ENCODE data around the gene EXPH5.

Gene EXPH5

GRCh38 chr11:108500721-108501120 is 92.8 kb downstream of the EXPH5 start:
- Histone ChIP-seq H2AFZ (ENCODE audit: low read length) (no peak overlapping the region), H3K9ac (ENCODE audit: low read length) (no peak overlapping the region)
- no peak for DNase-seq

DNA sequence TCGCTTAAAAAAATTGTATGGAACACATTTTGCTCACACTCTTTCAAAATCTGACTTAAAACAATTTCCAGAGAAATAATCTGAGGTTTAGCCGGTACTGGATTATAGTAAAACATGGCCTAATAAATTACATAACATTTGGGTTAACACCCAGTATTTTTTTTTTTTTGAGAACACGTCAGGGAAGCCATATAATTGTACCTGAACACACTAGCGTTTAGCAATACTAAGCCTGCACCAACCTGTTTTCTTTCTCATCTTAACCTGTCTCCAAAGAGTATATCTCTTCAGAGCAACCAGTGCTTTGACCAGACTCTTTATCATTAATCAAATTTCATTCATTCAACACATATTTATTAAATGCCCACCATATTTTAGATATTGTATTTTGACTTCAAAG is 93.4 kb downstream of the EXPH5 start:
- Histone ChIP-seq H3K4me2 (ENCODE audit: low read depth, low read length) (no peak overlapping the region), H4K20me1 (ENCODE audit: insufficient read depth, low read length) (no peaks in the 10 kb centered on the region), H3K9me3 (replicated peaks; ENCODE audit: insufficient read depth, low read length) (no peaks in the 10 kb centered on the region), H3K27me3 (replicated peaks; ENCODE audit: insufficient read depth, low read length) (no peaks in the 10 kb centered on the region), H3K79me2 (ENCODE audit: low read length) (no peaks in the 10 kb centered on the region), H3K9me2 (replicated peaks; ENCODE audit: insufficient read depth, low read length) (no peaks in the 10 kb centered on the region), H3K36me3 (replicated peaks; ENCODE audit: insufficient read depth, low read length) (no peaks in the 10 kb centered on the region), H2AFZ (ENCODE audit: low read length) (no peak overlapping the region), H3K27ac (ENCODE audit: low read length) (no peak overlapping the region), H3K9ac (ENCODE audit: low read length) (no peak overlapping the region), H3K4me3 (ENCODE audit: low read length) (no peak overlapping the region), H3K4me1 (ENCODE audit: low read length) (no peaks in the 10 kb centered on the region), H3F3A (ENCODE audit: insufficient read depth, low read length) (no peaks in the 10 kb centered on the region; the same call in 1 of the 2 replicates)
- no peak for TF ChIP-seq CTCF (IDR thresholded peaks at IDR 0.05; ENCODE audit: low read length)
- TF ChIP-seq EZH2 (optimal IDR thresholded peaks at IDR 0.05; ENCODE audit: low read depth, low read length): no peak
- no peak for TF ChIP-seq EZH2phosphoT487 (IDR thresholded peaks at IDR 0.05; ENCODE audit: low read length)
- DNase-seq: no peak

More at GRCh38 chr11:108500721-108501120, 92.8 kb downstream of the EXPH5 start:
- no peaks in the 10 kb centered on the region for H3K79me2 ChIP-seq (ENCODE audit: low read length)
- H3K36me3 ChIP-seq (replicated peaks; ENCODE audit: insufficient read depth, low read length): no peaks in the 10 kb centered on the region
- no peaks in the 10 kb centered on the region for H4K20me1 ChIP-seq (ENCODE audit: insufficient read depth, low read length)
- TF ChIP-seq EZH2 (optimal IDR thresholded peaks at IDR 0.05; ENCODE audit: low read depth, low read length) (no peak), CTCF (IDR thresholded peaks at IDR 0.05; ENCODE audit: low read length) (no peak), EZH2phosphoT487 (IDR thresholded peaks at IDR 0.05; ENCODE audit: low read length) (no peak)
- no peak overlapping the region for H3K4me2 ChIP-seq (ENCODE audit: low read depth, low read length)
- no peak overlapping the region for H3K27ac ChIP-seq (ENCODE audit: low read length)
- no peaks in the 10 kb centered on the region for H3K27me3 ChIP-seq (replicated peaks; ENCODE audit: insufficient read depth, low read length)
- no peak overlapping the region for H3K4me3 ChIP-seq (ENCODE audit: low read length)
- H3K9me2 ChIP-seq (replicated peaks; ENCODE audit: insufficient read depth, low read length): no peaks in the 10 kb centered on the region
- H3F3A ChIP-seq (ENCODE audit: insufficient read depth, low read length): no peaks in the 10 kb centered on the region; the same call in 1 of the 2 replicates
- H3K4me1 ChIP-seq (ENCODE audit: low read length): no peaks in the 10 kb centered on the region
- no peaks in the 10 kb centered on the region for H3K9me3 ChIP-seq (replicated peaks; ENCODE audit: insufficient read depth, low read length)

DNA sequence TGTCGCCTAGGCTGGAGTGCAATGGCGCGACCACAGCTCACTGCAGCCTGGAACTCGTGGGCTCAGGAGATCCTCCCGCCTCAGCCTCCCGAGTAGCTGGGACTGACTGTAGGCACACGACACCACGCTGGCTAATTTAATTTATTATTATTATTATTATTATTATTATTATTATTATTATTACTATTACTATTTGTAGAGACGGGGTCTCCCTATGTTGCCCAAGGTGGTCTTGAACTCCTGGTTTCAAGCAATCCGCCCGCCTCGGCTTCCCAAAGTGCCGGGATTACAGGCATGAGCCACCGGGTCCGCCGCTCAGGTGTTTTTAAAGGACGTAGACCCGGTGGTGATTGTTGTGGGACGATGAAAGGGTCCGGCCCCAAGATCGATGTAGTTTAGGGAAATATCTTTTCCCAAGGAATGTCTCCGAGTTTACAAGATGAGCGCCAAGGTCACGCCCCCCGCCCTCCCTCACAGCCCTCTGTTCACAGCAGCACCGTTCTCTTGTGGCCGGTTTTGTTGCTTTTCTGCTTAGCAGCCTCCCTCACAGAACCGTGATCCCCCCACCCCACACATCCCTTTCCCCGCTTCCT is 94.7 kb downstream of the EXPH5 start:
- peak overlapping the region; percentile 66 for H3K4me2 ChIP-seq (ENCODE audit: low read depth, low read length)
- peak overlapping the region; percentile 43; the same call in 1 of the 2 replicates for H3K9ac ChIP-seq (ENCODE audit: low read length)
- peak overlapping the region; percentile 60 for H3K4me3 ChIP-seq (ENCODE audit: low read length)
- H4K20me1 ChIP-seq (ENCODE audit: insufficient read depth, low read length): no peaks in the 10 kb centered on the region
- no peaks in the 10 kb centered on the region for H3K36me3 ChIP-seq (replicated peaks; ENCODE audit: insufficient read depth, low read length)
- H3K4me1 ChIP-seq (ENCODE audit: low read length): no peaks in the 10 kb centered on the region
- H2AFZ ChIP-seq (ENCODE audit: low read length): peak overlapping the region; percentile 57
- H3K27ac ChIP-seq (ENCODE audit: low read length): no peak overlapping the region
- no peaks in the 10 kb centered on the region for H3K9me3 ChIP-seq (replicated peaks; ENCODE audit: insufficient read depth, low read length)
- no peaks in the 10 kb centered on the region; the same call in 1 of the 2 replicates for H3F3A ChIP-seq (ENCODE audit: insufficient read depth, low read length)
- DNase-seq: no peak
- no peaks in the 10 kb centered on the region for H3K9me2 ChIP-seq (replicated peaks; ENCODE audit: insufficient read depth, low read length)
- no peaks in the 10 kb centered on the region for H3K27me3 ChIP-seq (replicated peaks; ENCODE audit: insufficient read depth, low read length)
- TF ChIP-seq EZH2 (optimal IDR thresholded peaks at IDR 0.05; ENCODE audit: low read depth, low read length): no peak
- TF ChIP-seq CTCF (IDR thresholded peaks at IDR 0.05; ENCODE audit: low read length): no peak
- TF ChIP-seq EZH2phosphoT487 (IDR thresholded peaks at IDR 0.05; ENCODE audit: low read length): no peak
- H3K79me2 ChIP-seq (ENCODE audit: low read length): no peaks in the 10 kb centered on the region
